Activated CD4-positive, alpha-beta T cell treated with anti-CD3 and anti-CD28 coated beads for 36 hours (primary cell): ENCODE data around the gene SPATC1L. TPM values are rescaled to one million over a fixed set of nuclear protein-coding genes. Genes with fewer than 3 reads are reported as not detected.
A peak's percentile ranks its signal among the peaks of the same experiment; 100 is the strongest.

Experiments
- ATAC-seq: fragments of 200-7000 bp; cut with Tn5 transposase; one replicate; pipeline ENCODE4 v1.10.0; 2021; ENCODE audit warnings: mild to moderate bottlenecking, moderate library complexity
- CTCF ChIA-PET: fragments of 350-600 bp; sonication (Branson Sonifier 250); formaldehyde crosslinking; loops from one replicate; lab custom pipeline; 2021; ENCODE audit warnings: antibody characterized with exemption; lab: Charles Lee
- POLR2A ChIA-PET: fragments of 350-600 bp; sonication (Branson Sonifier 250); formaldehyde crosslinking; loops from one replicate; lab custom pipeline; 2021; ENCODE audit warnings: antibody characterized with exemption, inconsistent platforms; lab: Charles Lee
- DNase-seq: peaks from one replicate; pipeline ENCODE4 v3.0.0-alpha.2; 2020
- H3K27ac Mint-ChIP-seq: one replicate; pipeline ENCODE4 v1.8.0; 2021; ENCODE audit warnings: mixed read lengths
- H3K27me3 Mint-ChIP-seq: one replicate; pipeline ENCODE4 v1.8.0; 2021; ENCODE audit warnings: mixed read lengths
- H3K36me3 Mint-ChIP-seq: one replicate; pipeline ENCODE4 v1.8.0; 2021; ENCODE audit warnings: low read depth, mixed read lengths
- H3K4me1 Mint-ChIP-seq: one replicate; pipeline ENCODE4 v1.8.0; 2021; ENCODE audit warnings: mixed read lengths
- H3K4me3 Mint-ChIP-seq: one replicate; pipeline ENCODE4 v1.8.0; 2021; ENCODE audit warnings: mild to moderate bottlenecking, moderate library complexity, mixed read lengths
- H3K9me3 Mint-ChIP-seq: one replicate; pipeline ENCODE4 v1.8.0; 2021; ENCODE audit warnings: low read depth, mixed read lengths
- intact Hi-C, 2 experiments: fragments of 100-400 bp; cut with DNase I in 1 of 2; cut with micrococcal nuclease in 1 of 2; formaldehyde crosslinking; loops; one replicate each; pipeline versions ENCODE4 v1.14.2 to v1.15.1; 2022 to 2024; cut with DNase I, micrococcal nuclease
- total RNA-seq, 2 experiments: library from RNA; stranded (reverse); gene quantifications; one replicate each; pipeline ENCODE4 v1.2.3, GENCODE V29; 2021

The SPATC1L gene
- total RNA-seq, 2 experiments from 2014 or later = 8.1 to 13.0 TPM

DNA sequence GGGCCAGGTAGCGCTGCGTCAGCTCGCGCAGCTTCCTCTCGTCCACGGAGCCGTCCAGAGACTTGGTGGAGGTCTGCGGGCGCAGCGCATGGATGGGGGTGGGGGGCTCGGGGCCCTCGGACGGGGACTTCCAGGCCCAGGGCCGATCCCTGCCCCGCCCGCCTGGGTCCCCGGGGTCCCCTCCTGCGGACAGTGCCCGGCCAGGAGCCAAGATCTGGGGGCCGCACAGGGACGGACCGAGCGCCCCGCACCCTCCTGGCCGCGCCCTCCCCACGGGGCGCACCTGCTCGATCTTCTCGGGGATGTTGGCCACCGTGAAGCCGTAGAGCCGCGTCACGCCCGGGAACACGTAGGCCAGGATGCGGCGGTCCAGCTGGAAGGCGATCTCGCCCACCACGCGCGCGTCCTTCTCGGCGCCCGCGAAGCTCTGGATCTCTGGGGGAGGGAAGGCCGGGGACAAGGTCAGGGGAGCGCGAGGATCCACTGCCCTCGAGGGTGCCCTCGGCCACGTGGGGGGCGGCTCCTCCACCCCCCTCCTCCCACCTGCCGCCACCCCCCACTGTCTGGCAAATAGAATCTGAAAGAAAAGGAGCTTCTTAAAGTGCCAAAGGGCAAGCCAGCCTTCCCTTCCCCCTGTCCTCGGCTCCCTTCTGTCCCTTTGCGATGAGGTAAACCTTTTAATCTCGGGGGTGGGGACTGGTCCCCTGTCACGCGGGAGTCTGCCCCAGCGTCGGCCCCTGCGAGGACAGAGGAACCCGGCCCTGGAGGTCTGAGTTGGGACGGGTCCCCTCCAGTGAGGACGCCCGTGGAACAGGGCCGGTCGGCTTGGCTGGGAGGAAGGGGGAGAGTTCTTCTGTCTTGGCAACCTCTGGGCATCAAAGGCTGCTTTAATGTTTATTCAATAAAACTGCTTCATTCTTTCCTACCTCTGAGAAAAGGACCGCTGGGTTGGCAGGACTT is 22.3 kb downstream of the SPATC1L start:
- no peak for ATAC-seq
- Mint-ChIP-seq H3K4me3 (no peak overlapping the region), H3K36me3 (no peaks in the 10 kb centered on the region), H3K27ac (no peak overlapping the region), H3K27me3 (no peaks in the 10 kb centered on the region), H3K4me1 (no peaks in the 10 kb centered on the region), H3K9me3 (no peaks in the 10 kb centered on the region)
- intact Hi-C loops = no loop called here
- CTCF ChIA-PET = interaction anchor here (0.7 kb wide), 1 partner anchor 47 kb away, joined by 4 read pairs; no protein-coding TSS in a partner anchor
- no peak for DNase-seq
- POLR2A ChIA-PET = no interaction called here

DNA sequence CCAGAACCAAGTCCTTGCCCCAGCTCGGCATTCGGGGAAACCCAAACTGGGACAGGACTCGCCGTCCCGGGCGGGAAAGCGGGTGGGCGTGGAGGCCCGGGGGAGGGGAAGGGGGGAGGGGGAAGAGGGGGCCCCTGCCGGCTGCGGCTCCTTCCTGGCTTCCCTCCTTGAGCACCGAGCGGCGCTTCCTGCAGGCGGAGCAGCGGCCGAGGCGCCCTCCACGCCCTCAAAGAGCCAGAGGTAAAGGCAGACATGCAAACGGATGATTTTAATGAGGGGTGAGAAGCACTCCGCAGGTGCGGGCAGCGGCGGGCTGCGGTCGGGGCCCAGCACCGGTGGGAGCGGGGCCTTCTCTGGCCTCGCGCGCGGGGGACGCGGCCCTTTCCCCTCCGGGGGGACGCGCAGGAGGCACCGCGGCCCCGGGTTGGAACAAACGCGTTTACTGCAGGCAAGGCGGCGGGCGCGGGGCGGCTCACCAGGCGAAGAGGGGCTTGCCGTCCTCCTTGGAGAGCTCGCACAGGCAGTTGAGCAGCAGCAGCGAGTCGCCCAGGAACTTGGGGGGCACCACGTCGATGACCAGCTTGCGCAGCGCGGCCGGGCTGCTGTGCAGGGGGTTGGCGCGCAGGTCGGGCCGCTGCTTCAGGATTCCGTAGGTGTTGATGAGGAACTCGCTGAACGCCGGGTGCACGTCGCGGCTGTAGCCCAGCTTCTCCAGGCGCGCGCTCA is 23.2 kb downstream of the SPATC1L start:
- H3K27ac Mint-ChIP-seq = no peak overlapping the region
- no peaks in the 10 kb centered on the region for H3K9me3 Mint-ChIP-seq
- intact Hi-C loops = no loop called here
- DNase-seq = peak; percentile 6
- H3K4me1 Mint-ChIP-seq = no peaks in the 10 kb centered on the region
- POLR2A ChIA-PET = no interaction called here
- ATAC-seq = peak; percentile 36
- H3K27me3 Mint-ChIP-seq = no peaks in the 10 kb centered on the region
- H3K36me3 Mint-ChIP-seq = no peaks in the 10 kb centered on the region
- no peak overlapping the region for H3K4me3 Mint-ChIP-seq
- CTCF ChIA-PET = interaction anchor here (0.7 kb wide), 1 partner anchor 46 kb away, joined by 4 read pairs; no protein-coding TSS in a partner anchor

DNA sequence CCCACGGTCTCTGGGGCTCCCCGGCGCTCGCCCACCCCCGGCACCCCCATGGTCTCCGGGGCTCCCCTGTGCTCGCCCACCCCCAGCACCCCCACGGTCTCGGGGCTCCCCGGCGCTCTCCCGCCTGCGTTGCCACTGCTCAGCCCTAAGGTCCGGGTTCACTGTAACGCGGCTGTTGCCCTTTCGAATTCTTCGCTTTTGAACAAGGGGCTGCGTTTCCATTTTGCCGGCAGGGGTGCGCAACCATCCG is 23.7 kb downstream of the SPATC1L start:
- intact Hi-C loops = no loop called here
- Mint-ChIP-seq H3K27ac (no peak overlapping the region), H3K27me3 (no peaks in the 10 kb centered on the region), H3K36me3 (no peaks in the 10 kb centered on the region), H3K4me1 (no peaks in the 10 kb centered on the region), H3K4me3 (no peak overlapping the region), H3K9me3 (no peaks in the 10 kb centered on the region)
- ChIA-PET POLR2A (no interaction called here), CTCF (no interaction called here)
- DNase-seq = no peak
- ATAC-seq = no peak

DNA sequence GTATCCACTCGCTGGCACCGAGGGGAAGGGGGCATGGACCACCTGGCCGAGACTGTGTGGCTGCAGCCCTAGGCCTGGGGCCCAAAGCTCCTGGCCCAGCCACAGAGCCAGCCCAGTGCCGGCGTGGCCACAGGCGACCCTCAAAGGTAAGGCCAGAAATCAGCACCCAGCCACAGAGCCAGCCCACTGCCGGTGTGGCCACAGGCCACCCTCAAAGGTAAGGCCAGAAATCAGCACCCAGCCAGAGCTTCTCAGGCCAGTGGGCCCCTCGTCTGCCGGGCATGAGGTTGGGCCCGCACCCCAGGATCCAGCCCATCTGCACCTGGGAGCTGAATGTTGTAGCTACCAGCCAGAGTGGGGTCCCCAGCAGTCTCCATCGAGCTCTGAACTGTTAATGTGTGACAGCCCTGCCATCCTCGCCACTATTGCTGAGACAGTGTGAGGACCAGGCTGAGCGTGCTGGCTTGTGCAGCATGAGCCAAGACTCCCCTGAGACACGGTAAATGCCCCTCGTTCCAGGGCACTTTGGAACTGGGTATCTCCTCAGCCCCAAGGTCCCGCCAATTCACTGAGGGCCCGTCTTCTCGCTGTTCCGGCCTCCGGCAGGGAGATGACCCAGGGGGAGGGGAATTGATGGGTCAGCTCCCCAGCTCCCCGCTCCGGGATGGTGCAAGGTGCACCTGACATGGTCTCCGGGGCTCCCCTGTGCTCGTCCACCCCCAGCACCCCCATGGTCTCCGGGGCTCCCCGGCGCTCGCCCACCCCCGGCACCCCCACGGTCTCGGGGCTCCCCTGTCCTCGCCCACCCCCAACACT is 24.2 kb downstream of the SPATC1L start:
- Mint-ChIP-seq H3K27ac (no peak overlapping the region), H3K4me3 (no peak overlapping the region), H3K9me3 (no peaks in the 10 kb centered on the region), H3K27me3 (no peaks in the 10 kb centered on the region), H3K4me1 (no peaks in the 10 kb centered on the region), H3K36me3 (no peaks in the 10 kb centered on the region)
- CTCF ChIA-PET = no interaction called here
- POLR2A ChIA-PET = interaction anchor here (1.2 kb wide), 1 partner anchor 17 kb away, joined by 3 read pairs; no protein-coding TSS in a partner anchor
- ATAC-seq = no peak
- intact Hi-C loops = no loop called here
- DNase-seq = no peak

DNA sequence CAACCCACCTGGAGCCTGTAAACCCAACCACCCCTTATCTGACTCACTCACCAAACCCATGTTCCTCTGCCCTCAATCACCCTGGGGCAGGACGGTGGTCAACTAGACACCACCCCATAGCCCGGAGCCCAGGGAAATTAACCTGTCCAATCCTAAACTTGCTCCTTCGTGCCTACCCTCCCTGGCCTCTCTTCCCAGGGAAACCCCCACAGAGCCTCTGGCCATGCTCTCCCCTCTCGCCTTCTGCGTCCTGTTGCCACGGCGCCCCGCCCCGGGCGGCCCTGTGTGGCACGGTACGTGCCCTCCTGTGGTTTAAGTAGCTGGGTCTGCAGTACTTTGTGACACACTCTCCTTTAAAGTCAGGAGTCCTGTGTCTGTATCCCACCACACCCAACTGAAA is 24.9 kb downstream of the SPATC1L start:
- ChIA-PET CTCF (no interaction called here), POLR2A (interaction anchor here (1.2 kb wide), 1 partner anchor 16 kb away, joined by 3 read pairs; no protein-coding TSS in a partner anchor)
- no peak overlapping the region for H3K27ac Mint-ChIP-seq
- H3K27me3 Mint-ChIP-seq = no peaks in the 10 kb centered on the region
- H3K36me3 Mint-ChIP-seq = no peaks in the 10 kb centered on the region
- intact Hi-C loops = no loop called here
- ATAC-seq (no peak), DNase-seq (no peak)
- H3K4me1 Mint-ChIP-seq = no peaks in the 10 kb centered on the region
- H3K9me3 Mint-ChIP-seq = no peaks in the 10 kb centered on the region
- no peak overlapping the region for H3K4me3 Mint-ChIP-seq

DNA sequence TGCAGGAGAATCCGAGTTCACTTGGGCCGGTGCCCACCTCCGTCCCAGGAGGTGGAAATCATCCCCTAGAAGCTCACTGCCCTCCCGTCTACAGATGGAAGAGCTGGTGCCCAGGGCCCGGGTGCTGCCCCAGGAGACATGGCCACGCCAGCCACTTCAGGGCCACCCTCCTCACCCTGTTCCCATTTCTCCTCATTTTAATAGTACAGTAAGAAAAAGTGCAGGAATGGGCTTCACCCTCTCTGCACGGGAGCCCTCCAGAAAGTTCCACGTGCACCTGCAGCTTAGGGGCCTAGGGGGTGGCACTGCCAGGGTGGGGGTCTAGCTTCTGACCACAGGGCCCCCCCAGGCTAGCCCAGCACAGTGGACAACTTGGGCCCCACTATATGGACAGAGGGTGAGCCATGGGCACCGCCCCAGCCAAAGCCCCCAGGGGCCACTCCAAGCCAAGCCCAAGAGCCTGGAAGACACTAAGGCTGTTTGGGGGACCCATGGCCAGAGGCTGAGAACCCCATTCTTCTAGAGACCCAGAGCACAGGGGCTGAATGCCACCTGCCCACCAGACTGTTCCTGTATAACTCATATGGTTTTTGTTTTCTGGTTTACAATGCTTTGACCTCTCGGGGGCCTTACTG is 25.5 kb downstream of the SPATC1L start:
- CTCF ChIA-PET = interaction anchor here (0.6 to 1.2 kb wide), 3 partner anchors 9 to 116 kb away, joined by 3 read pairs; no protein-coding TSS in a partner anchor

DNA sequence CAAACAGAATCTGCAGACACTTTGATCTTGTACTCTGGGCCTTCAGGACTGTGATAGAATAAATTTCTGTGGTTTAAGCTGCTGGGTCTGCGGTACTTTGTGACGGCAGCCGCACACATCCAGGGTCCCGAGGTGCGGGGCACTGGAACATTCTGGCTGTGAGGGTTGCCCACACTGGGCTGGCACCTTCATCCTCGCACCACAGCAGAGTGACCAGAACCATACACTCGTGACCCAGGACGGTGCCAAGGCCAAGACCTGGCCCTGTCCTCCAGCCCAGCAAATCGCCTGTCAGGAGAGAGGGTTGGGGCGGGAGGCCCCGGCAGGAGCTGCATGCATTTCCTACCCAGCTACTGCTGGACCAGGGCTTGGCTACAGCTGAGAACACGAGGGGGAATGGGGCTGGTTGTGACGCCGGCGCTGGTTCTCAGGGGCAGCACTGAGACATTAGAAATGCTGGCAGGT is 26.2 kb downstream of the SPATC1L start:
- Mint-ChIP-seq H3K9me3 (no peaks in the 10 kb centered on the region), H3K27me3 (no peaks in the 10 kb centered on the region), H3K27ac (no peak overlapping the region), H3K4me3 (no peak overlapping the region), H3K4me1 (no peaks in the 10 kb centered on the region), H3K36me3 (no peaks in the 10 kb centered on the region)
- ChIA-PET POLR2A (interaction anchor here (0.7 kb wide), 1 partner anchor 14 kb away, joined by 4 read pairs; no protein-coding TSS in a partner anchor), CTCF (interaction anchor here (1.2 kb wide), 2 partner anchors 8 to 15 kb away, joined by 3 read pairs; no protein-coding TSS in a partner anchor)
- intact Hi-C loops = no loop called here
- DNase-seq (no peak), ATAC-seq (no peak)

More for the DNA sequence above, 25.5 kb downstream of the SPATC1L start:
- POLR2A ChIA-PET = interaction anchor here (0.7 kb wide), 1 partner anchor 15 kb away, joined by 4 read pairs; no protein-coding TSS in a partner anchor
- Mint-ChIP-seq H3K4me3 (no peak overlapping the region), H3K9me3 (no peaks in the 10 kb centered on the region), H3K4me1 (no peaks in the 10 kb centered on the region), H3K27me3 (no peaks in the 10 kb centered on the region), H3K36me3 (no peaks in the 10 kb centered on the region), H3K27ac (no peak overlapping the region)
- intact Hi-C loops = no loop called here
- ATAC-seq (no peak), DNase-seq (no peak)

DNA sequence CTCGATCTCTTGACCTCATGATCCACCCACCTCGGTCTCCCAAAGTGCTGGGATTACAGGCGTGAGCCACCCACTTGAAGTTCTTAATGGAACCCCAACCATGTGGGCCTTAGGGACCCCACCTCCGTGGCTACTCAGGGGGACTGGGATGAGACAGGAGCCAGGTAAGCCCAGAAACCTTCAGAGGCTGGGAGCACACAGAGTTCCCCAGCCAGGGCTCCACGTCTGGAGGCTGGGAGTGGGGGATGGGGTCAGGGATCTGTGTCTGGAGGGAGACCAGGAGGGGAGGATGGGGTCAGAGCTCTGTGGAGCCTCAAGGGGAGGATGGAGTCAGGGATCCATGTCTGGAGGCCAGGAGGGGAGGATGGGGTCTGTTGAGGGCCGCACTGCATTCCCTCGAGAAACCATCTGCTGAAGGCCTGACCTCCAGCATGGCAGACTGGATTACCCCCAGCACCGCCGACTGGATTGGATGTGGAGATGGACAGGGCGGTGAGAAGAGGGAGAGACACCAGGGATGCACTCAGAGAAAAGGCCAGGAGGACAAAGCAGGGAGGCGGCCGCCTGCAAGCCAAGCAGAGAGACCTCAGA is 26.8 kb downstream of the SPATC1L start:
- H3K36me3 Mint-ChIP-seq = no peaks in the 10 kb centered on the region
- CTCF ChIA-PET = interaction anchor here (1.2 kb wide), 2 partner anchors 8 to 15 kb away, joined by 3 read pairs; no protein-coding TSS in a partner anchor
- no peak overlapping the region for H3K27ac Mint-ChIP-seq
- no peaks in the 10 kb centered on the region for H3K4me1 Mint-ChIP-seq
- H3K27me3 Mint-ChIP-seq = no peaks in the 10 kb centered on the region
- DNase-seq = no peak
- no peaks in the 10 kb centered on the region for H3K9me3 Mint-ChIP-seq
- no peak for ATAC-seq
- no peak overlapping the region for H3K4me3 Mint-ChIP-seq
- intact Hi-C loops = no loop called here
- POLR2A ChIA-PET = no interaction called here

DNA sequence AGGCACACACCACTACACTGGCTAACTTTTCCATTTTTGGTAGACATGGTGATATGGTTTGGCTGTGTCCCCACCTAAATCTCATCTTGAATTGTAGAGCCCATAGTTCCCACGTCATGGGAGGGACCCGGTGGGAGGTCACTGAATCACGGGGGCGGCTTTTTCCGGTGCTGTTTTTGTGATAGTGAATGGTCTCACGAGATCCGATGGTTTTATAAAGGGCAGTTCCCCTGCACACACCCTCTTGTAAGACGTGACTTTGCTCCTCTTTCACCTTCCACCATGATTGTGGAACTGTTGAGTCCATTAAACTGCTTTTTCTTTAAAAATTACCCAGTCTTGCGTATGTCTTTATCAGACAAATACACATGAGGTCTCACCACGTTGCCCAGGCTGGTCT is 27.6 kb downstream of the SPATC1L start:
- ATAC-seq = no peak
- Mint-ChIP-seq H3K4me1 (no peaks in the 10 kb centered on the region), H3K36me3 (no peaks in the 10 kb centered on the region), H3K27ac (no peak overlapping the region), H3K9me3 (no peaks in the 10 kb centered on the region), H3K27me3 (no peaks in the 10 kb centered on the region), H3K4me3 (no peak overlapping the region)
- ChIA-PET CTCF (no interaction called here), POLR2A (no interaction called here)
- intact Hi-C loops = no loop called here
- DNase-seq = no peak

DNA sequence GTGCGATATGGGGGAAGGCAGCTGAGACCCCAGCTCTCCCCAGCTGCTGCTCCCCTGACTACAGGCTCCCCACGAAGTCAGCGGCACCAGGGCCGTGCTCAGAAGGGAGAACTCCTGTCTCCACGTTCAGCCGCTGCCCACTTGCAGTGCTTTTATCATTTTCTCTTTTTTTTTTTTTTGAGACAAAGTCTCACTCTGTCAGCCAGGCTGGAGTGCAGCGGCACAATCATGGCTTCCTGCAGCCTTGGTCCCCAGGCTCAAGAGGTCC is 27.9 kb downstream of the SPATC1L start:
- POLR2A ChIA-PET = no interaction called here
- CTCF ChIA-PET = no interaction called here
- Mint-ChIP-seq H3K4me1 (no peaks in the 10 kb centered on the region), H3K36me3 (no peaks in the 10 kb centered on the region), H3K4me3 (no peak overlapping the region), H3K27ac (no peak overlapping the region), H3K9me3 (no peaks in the 10 kb centered on the region), H3K27me3 (no peaks in the 10 kb centered on the region)
- ATAC-seq (no peak), DNase-seq (no peak)
- intact Hi-C loops = no loop called here
